H9 (cell line): Measurements from ENCODE around the gene R3HDM4. TPM values are rescaled to one million over a fixed set of nuclear protein-coding genes. Genes with fewer than 3 reads are reported as not detected.
A peak's percentile ranks its signal among the peaks of the same experiment; 100 is the strongest.

Source experiments
- DNase-seq: peaks from one replicate; pipeline ENCODE4 v3.0.0-alpha.2; 2017
- H2AFZ ChIP-seq: one replicate; pipeline ENCODE4 v1.6.1; 2013; ENCODE audit warnings: mild to moderate bottlenecking, low read length, control low read depth, moderate library complexity
- H2AK5ac ChIP-seq: 2 replicates; pipeline ENCODE4 v1.6.1; 2013; ENCODE audit warnings: low read length, control low read depth, mixed read lengths; ENCODE audit not compliant: insufficient read length
- H2BK120ac ChIP-seq: one replicate; pipeline ENCODE4 v1.6.1; 2013; ENCODE audit warnings: low read depth, mild to moderate bottlenecking, low read length, control low read depth, inconsistent platforms; ENCODE audit not compliant: poor library complexity, severe bottlenecking
- H2BK12ac ChIP-seq: 2 replicates; pipeline ENCODE4 v1.6.1; 2013; ENCODE audit warnings: low read length, control low read depth, mixed read lengths, low read depth; ENCODE audit not compliant: insufficient read length
- H2BK15ac ChIP-seq: 2 replicates; pipeline ENCODE4 v1.6.1; 2013; ENCODE audit warnings: low read depth, low read length, control low read depth
- H2BK20ac ChIP-seq: one replicate; pipeline ENCODE4 v1.6.1; 2013; ENCODE audit warnings: low read depth, mild to moderate bottlenecking, low read length, control low read depth, inconsistent platforms; ENCODE audit not compliant: poor library complexity, severe bottlenecking
- H2BK5ac ChIP-seq: 2 replicates; pipeline ENCODE4 v1.6.1; 2013; ENCODE audit warnings: low read length, control low read depth, mixed read lengths; ENCODE audit not compliant: insufficient read length
- H3K14ac ChIP-seq: 2 replicates; pipeline ENCODE4 v1.6.1; 2013; ENCODE audit warnings: low read length, control low read depth; ENCODE audit not compliant: insufficient read depth
- H3K18ac ChIP-seq: 2 replicates; pipeline ENCODE4 v1.6.1; 2013; ENCODE audit warnings: low read depth, mild to moderate bottlenecking, mixed read lengths, low read length, control low read depth; ENCODE audit not compliant: insufficient read length
- H3K23ac ChIP-seq: 2 replicates; pipeline ENCODE4 v1.6.1; 2013; ENCODE audit warnings: low read length, control low read depth, mixed read lengths, low read depth; ENCODE audit not compliant: insufficient read length
- H3K23me2 ChIP-seq: 2 replicates; pipeline ENCODE4 v1.6.1; 2013; ENCODE audit warnings: low read depth, mild to moderate bottlenecking, mixed read lengths, low read length, control low read depth; ENCODE audit not compliant: insufficient read length, poor library complexity, severe bottlenecking
- H3K27ac ChIP-seq: 2 replicates; pipeline ENCODE4 v1.5.1; 2013; ENCODE audit warnings: low read length, control low read depth, mixed read lengths, low read depth; ENCODE audit not compliant: insufficient read length
- H3K27me3 ChIP-seq: 2 replicates; pipeline ENCODE4 v1.6.1; 2013; ENCODE audit warnings: low read length, control low read depth, inconsistent platforms; ENCODE audit not compliant: insufficient read depth
- H3K4ac ChIP-seq: 2 replicates; pipeline ENCODE4 v1.6.1; 2013; ENCODE audit warnings: low read depth, mild to moderate bottlenecking, control low read depth, inconsistent platforms, low read length, moderate library complexity
- H3K4me1 ChIP-seq: 2 replicates; pipeline ENCODE4 v1.6.1; 2013; ENCODE audit warnings: low read length, control low read depth, inconsistent platforms; ENCODE audit not compliant: insufficient read depth
- H3K4me2 ChIP-seq: 2 replicates; pipeline ENCODE4 v1.6.1; 2013; ENCODE audit warnings: low read length, control low read depth, mixed read lengths; ENCODE audit not compliant: insufficient read length, insufficient read depth
- H3K56ac ChIP-seq: 2 replicates; pipeline ENCODE4 v1.6.1; 2013; ENCODE audit warnings: low read depth, mild to moderate bottlenecking, mixed read lengths, low read length, control low read depth; ENCODE audit not compliant: insufficient read length
- H3K79me1 ChIP-seq: 2 replicates; pipeline ENCODE4 v1.6.1; 2013; ENCODE audit warnings: low read depth, mild to moderate bottlenecking, moderate library complexity, low read length, control low read depth, inconsistent platforms; ENCODE audit not compliant: insufficient read depth, poor library complexity, severe bottlenecking
- H3K79me2 ChIP-seq: 2 replicates; pipeline ENCODE4 v1.6.1; 2013; ENCODE audit warnings: low read length, control low read depth, inconsistent platforms; ENCODE audit not compliant: insufficient read depth
- H3K9ac ChIP-seq: 2 replicates; pipeline ENCODE4 v1.6.1; 2013; ENCODE audit warnings: low read length, control low read depth, mixed read lengths; ENCODE audit not compliant: insufficient read length; ENCODE audit errors: extremely low read depth
- H3K9me3 ChIP-seq: one replicate; pipeline ENCODE4 v1.6.1; 2013; ENCODE audit warnings: low read depth, low read length, inconsistent platforms; ENCODE audit not compliant: control insufficient read depth
- H3T11ph ChIP-seq: one replicate; pipeline ENCODE4 v1.6.1; 2013; ENCODE audit warnings: mild to moderate bottlenecking, low read length, control low read depth, inconsistent platforms
- H4K20me1 ChIP-seq: one replicate; pipeline ENCODE4 v1.6.1; 2013; ENCODE audit not compliant: control insufficient read depth, insufficient read length, insufficient read depth
- H4K5ac ChIP-seq: 2 replicates; pipeline ENCODE4 v1.6.1; 2013; ENCODE audit warnings: low read depth, mild to moderate bottlenecking, mixed read lengths, low read length, control low read depth; ENCODE audit not compliant: insufficient read length
- H4K8ac ChIP-seq: replicated peaks from 2 replicates; pipeline ENCODE4 v1.6.1; 2013; ENCODE audit warnings: low read length, control low read depth, mixed read lengths, low read depth; ENCODE audit not compliant: insufficient read length
- H4K91ac ChIP-seq: 2 replicates; pipeline ENCODE4 v1.6.1; 2013; ENCODE audit warnings: low read depth, mild to moderate bottlenecking, moderate library complexity, mixed read lengths, low read length, control low read depth; ENCODE audit not compliant: insufficient read length
- H3K27ac Mint-ChIP-seq, 3 experiments: 2 replicates in 2 of 3; 3 replicates in 1 of 3; pipeline ENCODE4 v1.8.0; 2020 to 2021; ENCODE audit warnings: mixed read lengths in 3 of 3, mild to moderate bottlenecking in 1 of 3, moderate library complexity in 1 of 3
- H3K27me3 Mint-ChIP-seq: 2 replicates; pipeline ENCODE4 v1.8.0; 2021; ENCODE audit warnings: low read depth, mild to moderate bottlenecking, moderate library complexity, mixed read lengths
- H3K36me3 Mint-ChIP-seq, 3 experiments: 2 replicates in 2 of 3; 3 replicates in 1 of 3; pipeline ENCODE4 v1.8.0; 2020 to 2021; ENCODE audit warnings: low read depth in 3 of 3, mixed read lengths in 3 of 3; ENCODE audit not compliant: insufficient read depth in 1 of 3
- H3K4me1 Mint-ChIP-seq, 2 experiments: 2 replicates each; pipeline ENCODE4 v1.8.0; 2020; ENCODE audit warnings: mixed read lengths in 2 of 2
- H3K4me3 Mint-ChIP-seq, 2 experiments: 2 replicates in 1 of 2; 3 replicates in 1 of 2; pipeline ENCODE4 v1.8.0; 2020 to 2021; ENCODE audit warnings: mild to moderate bottlenecking in 2 of 2, mixed read lengths in 2 of 2, moderate library complexity in 1 of 2
- H3K9me3 Mint-ChIP-seq, 2 experiments: 2 replicates in 1 of 2; 3 replicates in 1 of 2; pipeline ENCODE4 v1.8.0; 2020; ENCODE audit warnings: mild to moderate bottlenecking in 2 of 2, mixed read lengths in 2 of 2, moderate library complexity in 1 of 2
- CTCF ChIP-seq: fragments of 200-600 bp; sonication (generic); conservative IDR thresholded peaks from 3 replicates; pipeline ENCODE4 v1.8.0; 2021; ENCODE audit warnings: antibody characterized with exemption, mild to moderate bottlenecking
- WGBS: extraction: QIAGEN DNeasy Blood & Tissue Kit; methylation state at CpG from one replicate; pipeline ENCODE4 v1.1.7; 2013; ENCODE audit warnings: missing lambda C conversion rate, low lambda C conversion rate, mixed read lengths; ENCODE audit not compliant: insufficient read length; ENCODE audit errors: extremely low coverage; 5-methylcytosine and 5-hydroxymethylcytosine counted together
- total RNA-seq: library from RNA; stranded (reverse); gene quantifications from 2 replicates; pipeline ENCODE4 v1.2.1, GENCODE V29; 2021

Gene R3HDM4
- total RNA-seq, 1 experiment from 2014 or later: 66.4 TPM

GRCh38 chr19:870314-870713 is 42.7 kb downstream of the R3HDM4 start:
- TF ChIP-seq CTCF: no peak
- Histone ChIP-seq H2AFZ (no peak overlapping the region), H3K79me2 (no peaks in the 10 kb centered on the region), H3K18ac (no peak overlapping the region), H3K9me3 (no peaks in the 10 kb centered on the region), H4K91ac (no peak overlapping the region), H2AK5ac (no peak overlapping the region), H3K9ac (no peak overlapping the region), H3K56ac (no peak overlapping the region), H3K14ac (no peak overlapping the region), H3K4ac (no peak overlapping the region), H2BK20ac (no peak overlapping the region), H3K23ac (no peak overlapping the region), H3K27ac (no peak overlapping the region), H4K20me1 (no peaks in the 10 kb centered on the region), H4K5ac (no peak overlapping the region), H3K4me2 (no peak overlapping the region), H3K27me3 (no peaks in the 10 kb centered on the region), H2BK15ac (no peak overlapping the region), H3K23me2 (no peaks in the 10 kb centered on the region), H2BK5ac (no peak overlapping the region), H3K4me1 (no peaks in the 10 kb centered on the region), H2BK120ac (no peak overlapping the region), H4K8ac (no peak overlapping the region), H3K79me1 (no peaks in the 10 kb centered on the region), H3T11ph (no peak overlapping the region), H2BK12ac (no peak overlapping the region)
- Mint-ChIP-seq H3K9me3 (peaks cover 6 to 7% of the 10 kb centered on the region in 2 experiments), H3K4me1 (peaks cover 8 to 22% of the 10 kb centered on the region in 2 experiments), H3K27me3 (no peaks in the 10 kb centered on the region; the same call in 1 of the 2 replicates), H3K27ac (peak overlapping the region in 1 of 3 experiments; percentile 77; a peak in 2 of 7 replicates), H3K36me3 (peaks cover 22 to 51% (median 40%) of the 10 kb centered on the region in 3 experiments), H3K4me3 (peak overlapping the region in 1 of 2 experiments; percentile 66; a peak in 2 of 5 replicates)
- no CpG with 5 or more reads among the region's 8 CpGs for WGBS
- no peak for DNase-seq
